Hepatocyte (in vitro differentiated cells): ENCODE results near the gene AGFG2.
A peak's percentile ranks its signal among the peaks of the same experiment; 100 is the strongest.

Source experiments
- CTCF ChIP-seq: fragments of 200-600 bp; sonication (generic); IDR thresholded peaks from 2 replicates; pipeline ENCODE4 v1.5.1; 2016; ENCODE audit warnings: antibody characterized with exemption, mild to moderate bottlenecking; ENCODE audit not compliant: poor library complexity
- EZH2phosphoT487 ChIP-seq: fragments of 200-600 bp; sonication (generic); IDR thresholded peaks from one replicate; pipeline ENCODE4 v1.6.1; 2018; ENCODE audit warnings: antibody characterized with exemption, mild to moderate bottlenecking, low read depth, moderate library complexity; ENCODE audit not compliant: unreplicated experiment, severe bottlenecking

- TF ChIP-seq CTCF (peak; percentile 50), EZH2phosphoT487 (no peak)
Observed at GRCh38 chr7:100604028-100604975, 65.3 kb downstream of the AGFG2 start.
